Subcutaneous adipose tissue (tissue), 4 donors: Measurements from ENCODE around the gene SLC38A4. TPM values are rescaled to one million over a fixed set of nuclear protein-coding genes. Genes with fewer than 3 reads are reported as not detected.

Experiments used
- CTCF ChIP-seq: fragments of 450-650 bp; IDR thresholded peaks from one replicate; pipeline ENCODE4 v1.5.1; 2016; ENCODE audit warnings: low read depth, mild to moderate bottlenecking, control low read depth, antibody characterized with exemption, moderate library complexity
- total RNA-seq, 4 donors: library from RNA; depleted of rRNA; stranded (reverse); fragments of >200 nt; gene quantifications; one replicate each; pipeline ENCODE4 v1.1.0, GENCODE V29; 2016

Gene SLC38A4
- total RNA-seq, 4 donors from 2014 or later: 0.34 TPM; not detected in 3

GRCh38 chr12:46787496-46788055 is 38.2 kb downstream of the SLC38A4 start:
- TF ChIP-seq CTCF: no peak

GRCh38 chr12:46786774-46787173 is 39.0 kb downstream of the SLC38A4 start:
- no peak for TF ChIP-seq CTCF

GRCh38 chr12:46785382-46785781 is 40.4 kb downstream of the SLC38A4 start:
- no peak for TF ChIP-seq CTCF

GRCh38 chr12:46783871-46784270 is 41.9 kb downstream of the SLC38A4 start:
- no peak for TF ChIP-seq CTCF

GRCh38 chr12:46779879-46780278 is 45.9 kb downstream of the SLC38A4 start:
- no peak for TF ChIP-seq CTCF

GRCh38 chr12:46779063-46779462 is 46.7 kb downstream of the SLC38A4 start:
- no peak for TF ChIP-seq CTCF

- no peak for TF ChIP-seq CTCF
Measured at GRCh38 chr12:46778415-46778814, 47.4 kb downstream of the SLC38A4 start.
